NAMALWA (cell line): ENCODE results near the gene DUSP23.
A peak's percentile ranks its signal among the peaks of the same experiment; 100 is the strongest.

ENCODE experiments used
- DNase-seq: peaks from one replicate; pipeline ENCODE4 v3.0.0-alpha.2; 2015; ENCODE audit warnings: low spot score

The DUSP23 gene

DNA sequence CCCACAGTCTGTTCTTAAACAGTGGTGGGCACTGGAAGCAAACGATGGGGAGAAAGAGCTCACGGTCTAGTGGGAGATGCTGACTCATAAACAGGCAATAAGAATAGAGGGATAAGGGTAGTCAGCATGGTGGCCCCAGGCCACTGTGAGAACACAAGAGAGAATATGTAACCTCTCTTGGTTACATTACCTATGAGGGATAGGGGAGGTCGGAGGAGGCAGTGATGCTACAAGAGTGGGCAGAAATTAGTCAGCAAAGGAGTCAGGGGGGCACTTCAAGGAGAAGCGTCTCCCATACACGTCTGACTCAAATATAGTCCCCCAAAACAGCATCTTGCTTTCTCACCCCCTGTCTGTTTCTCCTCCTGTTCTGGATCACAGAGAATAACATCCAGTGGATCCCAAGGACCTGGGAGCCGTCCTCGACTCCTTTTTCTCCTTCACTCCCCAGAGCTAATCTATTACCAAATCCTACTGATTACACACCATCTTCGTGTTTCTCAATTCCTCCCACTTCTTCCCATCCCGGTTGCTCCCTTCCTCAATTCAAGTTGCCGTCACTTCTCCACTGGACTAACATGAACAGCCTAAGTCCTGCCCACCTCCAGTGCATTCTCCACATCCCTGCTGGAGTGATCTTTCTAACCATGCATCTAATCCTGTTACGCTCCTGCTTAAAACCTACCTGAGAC is 48.0 kb downstream of the DUSP23 start:
- DNase-seq: no peak

DNA sequence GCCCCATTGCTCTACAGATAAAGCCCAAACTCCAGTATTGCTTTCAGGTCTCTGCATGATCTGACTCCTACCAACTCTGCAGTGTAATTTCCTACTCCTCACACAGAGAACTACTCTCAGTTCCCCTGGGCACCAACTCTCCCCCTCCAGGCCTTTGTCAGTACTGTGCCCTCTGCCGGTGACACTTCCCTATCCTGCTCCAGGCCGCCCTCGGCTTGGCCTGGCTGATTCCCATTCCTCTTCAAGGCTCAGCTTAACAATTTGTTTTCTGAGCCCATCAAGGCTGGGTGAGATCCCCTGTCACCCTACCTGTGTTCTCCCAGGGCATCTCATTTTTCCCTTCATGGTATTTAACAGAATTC is 48.5 kb downstream of the DUSP23 start:
- DNase-seq: peak; percentile 48

DNA sequence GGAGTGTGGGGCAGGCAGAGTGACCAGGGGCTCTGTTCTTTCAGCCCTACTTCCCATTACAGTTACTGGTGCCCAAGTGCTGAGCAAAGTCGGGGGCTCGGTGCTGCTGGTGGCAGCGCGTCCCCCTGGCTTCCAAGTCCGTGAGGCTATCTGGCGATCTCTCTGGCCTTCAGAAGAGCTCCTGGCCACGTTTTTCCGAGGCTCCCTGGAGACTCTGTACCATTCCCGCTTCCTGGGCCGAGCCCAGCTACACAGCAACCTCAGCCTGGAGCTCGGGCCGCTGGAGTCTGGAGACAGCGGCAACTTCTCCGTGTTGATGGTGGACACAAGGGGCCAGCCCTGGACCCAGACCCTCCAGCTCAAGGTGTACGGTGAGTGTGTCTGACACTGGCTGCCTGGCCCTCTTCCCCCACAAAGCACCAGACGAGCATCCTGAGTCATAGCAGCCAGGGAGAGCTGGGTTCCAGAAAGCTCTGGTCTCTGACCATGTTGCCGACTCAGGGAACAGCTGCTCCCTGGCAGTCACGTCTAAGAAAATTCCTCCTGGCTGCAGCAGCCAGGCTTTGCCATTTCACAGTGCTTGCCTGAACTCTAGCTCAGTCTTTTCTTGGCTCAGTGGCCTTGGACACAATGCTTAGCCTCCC is 49.2 kb downstream of the DUSP23 start:
- no peak for DNase-seq

DNA sequence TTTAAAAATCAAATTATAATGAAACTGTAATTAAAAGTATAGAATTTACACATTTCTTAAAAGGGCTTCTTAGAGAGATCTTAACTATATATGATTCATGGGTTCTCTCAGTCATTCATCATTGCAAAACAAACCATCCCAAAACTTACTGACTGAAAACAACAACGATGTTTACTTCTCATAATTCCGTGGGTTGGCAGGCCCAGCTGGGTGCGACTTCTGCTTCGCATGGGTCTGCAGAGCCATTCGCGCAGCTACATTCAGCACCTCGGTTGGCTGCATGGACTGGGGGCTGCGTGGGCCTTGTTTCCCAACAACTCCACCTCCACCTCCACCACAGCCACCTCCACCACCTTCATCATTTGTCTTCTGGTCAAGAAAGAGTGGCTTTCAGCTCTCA is 50.0 kb downstream of the DUSP23 start:
- DNase-seq: no peak

DNA sequence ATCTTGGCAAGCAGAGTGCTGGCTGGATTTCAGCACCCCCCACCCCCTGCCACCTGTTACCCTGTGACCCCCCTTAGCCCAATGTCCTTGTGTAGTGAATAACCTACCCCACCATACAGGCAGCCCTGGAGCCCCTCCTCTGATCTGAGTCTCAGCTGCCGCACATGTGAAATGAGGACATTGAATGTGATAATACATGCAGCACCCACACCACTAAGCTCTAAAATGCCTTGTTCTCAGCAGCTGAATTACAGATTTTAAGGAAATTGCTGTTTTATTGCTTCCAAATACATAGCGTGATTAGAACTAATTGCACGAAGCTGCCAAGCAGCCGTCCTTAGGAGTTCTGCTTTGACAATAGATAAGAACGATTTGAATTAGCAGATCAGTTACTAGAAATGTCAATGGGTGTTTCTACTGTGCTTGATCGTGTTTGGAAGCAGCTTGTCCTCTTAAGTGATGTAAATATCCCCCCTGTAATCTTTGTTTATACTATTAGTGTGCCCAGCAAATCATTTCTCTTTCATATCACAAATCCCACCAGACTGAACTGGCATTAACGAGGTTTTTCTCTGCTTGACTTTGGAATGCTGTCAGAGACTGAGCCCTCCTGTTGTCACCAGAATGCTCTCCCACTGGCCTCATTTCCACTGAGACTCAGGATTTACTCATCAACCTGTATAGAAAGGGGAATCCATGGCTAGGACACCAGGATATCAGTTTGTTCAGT is 50.8 kb downstream of the DUSP23 start:
- DNase-seq: no peak
